HG03196 (cell line): ENCODE results near the gene EFCAB6.

Source experiments
- ATAC-seq: cut with Tn5 transposase; IDR thresholded peaks from one replicate; pipeline ENCODE4 v1.9.1; 2021; ENCODE audit not compliant: unreplicated experiment

The EFCAB6 gene

GRCh38 chr22:43831561-43832392, 19.7 kb upstream of the EFCAB6 start:
- no peak for ATAC-seq

- ATAC-seq, result no peak
These were observed 18.9 kb upstream of the EFCAB6 start for GRCh38 chr22:43830931-43831560.

GRCh38 chr22:43829904-43830851, 18.1 kb upstream of the EFCAB6 start:
- ATAC-seq, result no peak

DNA sequence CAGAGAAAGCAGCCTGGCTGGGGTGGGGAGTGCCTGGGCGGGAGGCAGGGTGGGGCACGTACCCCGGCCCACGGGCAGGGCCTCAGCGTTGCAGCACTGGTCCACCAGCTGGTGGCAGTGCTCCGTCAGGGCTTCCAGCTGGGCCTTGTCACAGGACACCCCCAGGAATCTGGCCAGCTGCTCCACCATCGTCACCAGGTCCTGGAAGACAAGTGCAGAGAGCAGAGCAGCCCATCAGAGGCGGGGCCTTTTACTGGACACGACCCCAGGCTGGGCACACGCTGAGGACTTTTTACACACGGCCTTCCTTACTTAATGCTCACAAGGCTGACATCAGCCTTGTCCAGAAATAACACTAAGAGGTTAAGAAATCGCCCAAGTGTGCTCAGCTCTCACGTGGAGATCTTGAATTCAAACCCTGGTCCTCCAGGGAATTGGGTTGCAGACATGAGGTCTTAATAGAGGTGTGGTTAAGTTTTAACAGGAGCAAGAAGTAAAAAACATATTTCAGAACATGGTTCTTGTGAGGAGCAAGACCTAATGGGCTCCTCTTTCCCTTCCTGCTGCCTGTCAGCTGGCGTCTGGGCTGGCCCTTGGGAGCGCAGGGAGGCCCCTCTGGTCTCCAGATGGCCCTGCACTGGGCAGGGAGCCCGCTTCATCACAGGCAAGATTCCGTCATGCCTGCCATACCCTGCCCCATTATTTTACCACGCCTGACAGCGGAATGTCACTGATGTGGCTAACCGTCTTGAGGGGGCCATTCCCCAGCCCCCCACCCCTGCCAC, 17.1 kb upstream of the EFCAB6 start:
- no peak for ATAC-seq

DNA sequence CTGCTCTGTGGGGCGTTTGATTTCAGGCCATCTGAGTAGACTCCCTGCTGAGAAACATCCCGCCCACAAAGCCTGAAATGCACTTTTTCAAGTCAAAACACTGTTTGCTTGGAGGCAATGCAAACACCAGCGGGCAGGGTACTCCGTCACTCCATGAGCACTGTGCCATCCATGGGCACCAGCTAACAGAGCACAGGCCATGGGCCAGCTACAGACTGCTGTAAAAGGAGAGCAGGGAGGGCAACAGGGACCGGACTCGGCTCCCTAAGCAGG, 16.6 kb upstream of the EFCAB6 start:
- ATAC-seq, result no peak

DNA sequence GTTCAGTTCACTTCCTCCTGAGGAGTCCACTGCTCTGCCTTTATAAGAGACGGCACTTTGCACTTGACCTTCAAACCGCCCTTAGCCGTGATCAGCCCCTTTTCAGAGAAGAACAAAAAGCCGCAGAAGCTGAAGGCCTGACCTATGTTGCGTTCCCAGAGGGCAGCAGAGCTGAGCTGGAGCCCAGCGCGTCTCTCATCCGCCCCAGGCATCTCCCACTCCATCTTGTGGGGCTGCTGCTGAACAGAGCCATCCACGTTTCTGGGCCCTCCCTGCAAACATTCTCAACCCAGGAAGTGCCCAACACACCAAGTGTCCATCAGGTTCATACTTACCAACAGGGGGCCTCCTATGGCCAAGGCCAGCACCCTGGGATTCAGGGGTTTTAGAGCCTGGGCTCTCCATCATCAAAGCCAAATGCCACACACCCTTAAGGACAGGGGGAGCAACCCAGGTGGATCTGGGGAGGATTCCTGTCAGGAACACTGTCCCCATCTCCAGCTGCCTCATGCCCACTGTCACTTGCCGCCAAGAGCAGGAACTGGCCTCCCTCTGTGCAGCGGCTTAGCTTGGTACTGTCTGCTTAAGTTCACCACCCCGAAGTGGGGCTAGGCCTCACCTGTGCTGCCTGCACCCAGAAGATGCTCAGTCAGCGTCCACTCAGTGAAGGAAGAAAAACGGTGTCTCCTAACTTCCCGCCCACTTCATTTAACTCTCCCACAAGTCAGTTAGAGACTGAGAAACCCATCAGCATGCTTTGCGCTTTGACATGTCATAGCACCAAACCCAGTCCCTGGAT, 16.0 kb upstream of the EFCAB6 start:
- no peak for ATAC-seq

GRCh38 chr22:43827003-43827735, 15.1 kb upstream of the EFCAB6 start:
- no peak for ATAC-seq

DNA sequence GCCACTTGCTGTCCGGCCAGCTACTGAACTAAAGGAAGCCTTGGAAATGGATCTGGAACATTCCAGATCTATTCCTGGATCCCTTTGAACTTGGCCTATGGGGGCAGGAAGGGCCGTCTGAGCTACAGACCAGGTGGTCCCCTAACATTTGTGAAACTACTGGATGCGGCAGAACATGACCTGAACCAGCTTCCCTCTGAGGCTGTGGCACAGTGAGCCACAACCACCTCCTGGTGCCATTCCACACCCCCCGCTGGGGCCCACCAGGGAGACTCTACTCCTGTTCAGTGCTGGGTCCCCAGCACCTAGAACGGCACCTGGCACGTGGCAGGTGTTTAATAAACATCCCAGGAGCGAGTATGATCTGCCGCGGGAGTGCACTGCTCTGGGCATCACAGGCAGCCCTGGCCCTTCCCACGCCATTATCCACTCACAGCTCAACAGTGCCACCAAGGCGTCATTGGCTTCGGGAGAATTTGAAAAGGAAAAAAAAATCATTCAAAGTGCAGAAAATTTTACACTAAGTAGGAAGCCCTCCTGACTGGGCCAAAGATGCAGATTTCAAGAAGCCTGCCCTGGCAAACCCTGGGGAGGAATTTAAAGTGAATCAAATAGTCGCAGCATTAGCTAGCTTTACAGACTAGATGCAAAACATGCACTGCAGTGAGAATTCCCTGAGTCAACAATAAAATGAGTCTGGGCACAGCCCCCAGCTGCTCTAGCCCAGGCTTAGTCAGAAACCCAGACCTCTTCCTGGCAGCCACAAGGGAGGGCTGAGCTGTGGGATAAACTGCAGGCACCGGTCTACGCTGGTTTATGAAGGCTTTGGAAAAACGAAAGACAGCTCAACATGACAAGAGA, 14.3 kb upstream of the EFCAB6 start:
- no peak for ATAC-seq

DNA sequence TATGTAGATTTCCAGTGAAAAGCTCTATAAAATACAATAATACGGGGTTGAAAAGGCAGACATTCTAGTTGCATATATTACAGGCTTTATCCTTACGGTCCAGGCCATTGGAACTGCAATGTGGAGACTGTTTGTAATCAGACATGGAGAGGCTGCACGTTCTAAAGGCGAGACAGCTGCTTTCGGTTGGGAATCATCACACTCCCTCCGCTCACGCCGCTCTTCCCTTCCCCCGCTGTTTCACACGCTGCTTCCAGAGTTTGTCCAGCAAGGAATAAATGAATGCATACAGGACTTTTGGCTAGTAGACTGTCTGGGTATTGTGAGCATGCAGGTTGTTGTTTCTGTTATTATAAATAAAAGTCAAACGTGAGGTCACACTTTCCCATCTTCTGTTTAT, 13.5 kb upstream of the EFCAB6 start:
- no peak for ATAC-seq

- ATAC-seq, result no peak
These were observed 12.8 kb upstream of the EFCAB6 start for GRCh38 chr22:43824724-43825420.

- ATAC-seq, result no peak
These were observed 12.0 kb upstream of the EFCAB6 start for GRCh38 chr22:43823911-43824665.

DNA sequence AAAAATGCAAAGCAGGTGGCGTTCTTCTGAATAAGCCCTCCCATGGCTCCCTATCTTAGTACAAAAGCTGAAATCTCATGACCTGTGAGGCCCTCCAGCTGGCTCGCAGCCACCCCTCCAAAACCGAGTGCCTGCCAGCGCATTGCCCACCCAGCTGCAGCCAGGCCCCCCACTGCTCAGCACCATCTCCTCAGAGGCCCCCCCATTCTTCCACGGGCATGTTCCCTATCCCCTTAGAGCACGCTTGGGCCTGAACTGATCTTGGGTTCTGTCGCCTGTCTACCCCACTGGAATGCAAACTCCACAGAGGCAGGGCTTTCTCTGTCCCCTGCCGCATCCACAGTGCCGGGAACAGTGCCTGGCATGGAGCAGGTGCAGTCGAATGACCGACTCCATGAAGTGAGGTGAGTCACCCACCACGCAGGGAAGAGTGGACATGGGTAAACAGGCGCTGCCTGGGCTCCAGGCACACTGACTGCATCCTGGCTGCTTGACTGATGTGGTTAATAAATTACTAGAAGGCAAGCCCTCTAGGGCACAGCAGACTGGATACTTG, 11.3 kb upstream of the EFCAB6 start:
- no peak for ATAC-seq

DNA sequence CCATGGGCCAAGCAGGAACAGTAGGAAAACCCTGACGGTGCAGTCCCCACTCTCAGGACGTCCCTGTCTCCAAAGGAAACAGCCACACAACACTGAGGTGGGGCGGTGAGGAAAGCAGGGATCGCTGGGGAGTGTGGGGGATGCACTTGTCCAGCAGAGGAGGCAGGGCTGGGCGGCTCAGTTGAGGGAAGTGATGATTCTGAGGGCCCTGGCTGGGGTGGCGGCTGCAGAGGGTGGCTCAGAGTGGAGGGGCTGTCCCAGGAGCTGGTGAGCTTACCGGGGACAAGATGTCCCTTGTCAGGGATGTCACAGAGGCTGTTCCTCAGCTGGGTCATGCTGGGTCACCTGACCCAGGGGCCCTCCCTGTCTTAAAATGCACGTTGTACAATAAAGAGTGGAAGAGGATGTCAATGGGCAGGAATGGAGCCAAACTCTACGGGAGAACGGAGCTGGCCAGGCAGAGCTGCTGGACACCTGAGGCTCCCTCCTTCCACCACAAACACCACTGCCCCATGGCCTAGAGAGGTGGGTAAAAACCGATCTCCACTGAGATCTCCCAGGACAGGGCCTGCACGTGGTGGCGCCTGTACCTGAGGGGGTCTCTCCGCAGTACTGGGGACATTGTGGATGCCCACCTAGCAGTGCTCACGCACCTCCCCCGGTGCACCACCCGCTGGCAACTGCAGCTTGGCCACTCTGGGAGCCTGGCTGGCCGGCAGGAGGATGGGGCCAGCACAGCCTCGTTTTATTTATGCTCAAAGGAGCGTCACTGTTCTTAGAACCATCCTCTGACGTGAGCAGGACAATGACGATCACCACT, 9.7 kb upstream of the EFCAB6 start:
- no peak for ATAC-seq

- no peak for ATAC-seq
These were observed 8.7 kb upstream of the EFCAB6 start for GRCh38 chr22:43820651-43821305.

DNA sequence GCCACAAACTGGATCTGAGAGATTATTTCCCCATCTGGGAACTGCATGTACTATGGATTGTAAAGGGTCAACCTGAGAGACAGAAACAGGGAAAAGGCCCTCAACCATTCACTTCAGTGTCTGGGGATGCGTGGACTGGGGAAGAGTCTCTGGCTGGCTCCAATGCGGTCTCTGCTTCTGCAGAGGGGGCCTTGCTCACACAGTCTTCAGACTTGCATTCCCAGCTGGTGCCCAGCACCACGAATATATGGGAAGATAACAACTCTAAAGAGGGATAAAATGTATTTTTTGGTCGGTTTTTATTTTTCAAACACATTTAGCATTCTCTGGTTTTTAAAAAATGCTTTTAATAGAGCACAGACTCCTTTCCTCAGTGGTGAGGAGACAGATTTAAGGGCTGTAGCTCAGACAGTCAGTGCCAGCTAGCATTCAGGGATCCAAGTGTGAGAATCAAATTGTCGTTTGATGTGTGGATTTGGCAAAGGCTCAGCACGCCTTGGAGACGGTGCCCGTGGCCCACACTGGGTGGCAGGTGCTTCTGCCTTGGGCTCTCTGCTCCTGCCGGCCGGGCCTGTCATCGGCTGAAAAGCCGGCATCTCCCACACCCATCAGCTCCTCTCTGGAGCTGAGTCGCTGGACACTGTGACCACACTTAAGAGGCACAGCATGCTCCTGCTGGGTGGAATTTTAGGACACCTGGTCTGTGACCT, 8.0 kb upstream of the EFCAB6 start:
- ATAC-seq, result no peak
